Epithelial cell of proximal tubule (primary cell): ENCODE measurements around the gene POPDC2. TPM values are rescaled to one million over a fixed set of nuclear protein-coding genes. Genes with fewer than 3 reads are reported as not detected.

Experiments
- DNase-seq: peaks from one replicate; pipeline ENCODE4 v3.0.0-alpha.2; 2011; ENCODE audit warnings: low read depth
- H3K4me3 ChIP-seq: 2 replicates; pipeline ENCODE4 v1.5.1; 2011; ENCODE audit warnings: low read depth, mild to moderate bottlenecking, low read length
- CTCF ChIP-seq: conservative IDR thresholded peaks from 2 replicates; pipeline ENCODE4 v1.5.1; 2012; ENCODE audit warnings: low read depth, mild to moderate bottlenecking, low read length
- total RNA-seq: library from RNA; depleted of rRNA; stranded (reverse); fragments of >200 nt; gene quantifications from 2 replicates; pipeline ENCODE4 v1.2.3, GENCODE V29; 2015

POPDC2 gene
- total RNA-seq, 1 donor from 2014 or later: 0.06 TPM

- no peak for TF ChIP-seq CTCF
- DNase-seq: no peak
- H3K4me3 ChIP-seq: no peak overlapping the region
Measured at GRCh38 chr3:119639494-119640350, 20.7 kb downstream of the POPDC2 start.

- TF ChIP-seq CTCF: no peak
- peak overlapping the region; percentile 7 for H3K4me3 ChIP-seq
- peak; percentile 74 for DNase-seq
Measured at GRCh38 chr3:119637679-119638477, 22.5 kb downstream of the POPDC2 start.

GRCh38 chr3:119636891-119637611, 23.3 kb downstream of the POPDC2 start:
- DNase-seq: peak; percentile 82
- no peak for TF ChIP-seq CTCF
- H3K4me3 ChIP-seq: no peak overlapping the region

- no peak overlapping the region for H3K4me3 ChIP-seq
- peak; percentile 74 for DNase-seq
- TF ChIP-seq CTCF: no peak
Measured at GRCh38 chr3:119636249-119636648, 24.1 kb downstream of the POPDC2 start.

GRCh38 chr3:119635719-119636118, 24.7 kb downstream of the POPDC2 start:
- no peak for DNase-seq
- TF ChIP-seq CTCF: peak; percentile 15
- H3K4me3 ChIP-seq: no peak overlapping the region

GRCh38 chr3:119632829-119633228, 27.6 kb downstream of the POPDC2 start:
- no peak for DNase-seq
- TF ChIP-seq CTCF: no peak
- H3K4me3 ChIP-seq: no peak overlapping the region
